ENCODE data around the gene TEF. TPM values are rescaled to one million over a fixed set of nuclear protein-coding genes. Genes with fewer than 3 reads are reported as not detected.

TEF gene
- total RNA-seq, 1 experiment from 2014 or later: 12.0 TPM

DNA sequence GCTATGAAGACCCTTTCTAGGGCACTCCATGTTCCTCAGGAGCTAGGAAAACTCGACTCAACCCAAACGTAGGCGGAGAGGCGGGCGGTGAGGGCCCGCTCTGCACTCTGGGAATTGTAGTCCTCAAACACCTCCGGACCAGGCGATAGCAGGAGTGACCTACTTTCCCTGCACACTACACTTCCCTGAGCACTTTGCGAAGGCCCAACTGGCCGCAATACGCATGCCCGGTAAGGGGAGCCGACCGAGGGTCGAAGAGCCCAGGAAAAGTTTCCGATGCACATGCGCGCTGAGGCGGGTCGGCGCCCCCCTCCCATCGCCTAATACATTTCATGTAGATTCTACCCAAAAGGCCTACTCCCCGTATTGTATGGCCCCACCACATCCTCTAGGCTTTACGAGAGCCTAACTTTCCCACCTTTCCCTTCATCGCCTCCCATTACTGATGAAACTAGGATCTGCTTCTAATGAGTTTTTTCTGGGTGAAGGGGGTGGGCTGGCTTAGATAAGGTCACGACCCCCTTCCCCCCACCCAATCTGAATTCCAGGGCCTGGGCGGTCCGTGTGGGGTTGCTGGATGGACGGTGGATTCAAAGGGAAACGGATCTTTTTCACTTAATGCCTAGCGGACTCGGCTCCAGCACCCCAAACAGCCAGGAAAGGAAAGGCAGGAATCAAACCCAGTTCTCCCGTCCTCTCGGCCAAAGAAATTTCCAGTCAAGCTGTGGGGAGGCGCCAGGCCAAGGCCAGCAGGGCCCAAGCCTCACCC, 62.8 kb downstream of the TEF start (continued):
- TF ChIP-seq, protein P1, sequence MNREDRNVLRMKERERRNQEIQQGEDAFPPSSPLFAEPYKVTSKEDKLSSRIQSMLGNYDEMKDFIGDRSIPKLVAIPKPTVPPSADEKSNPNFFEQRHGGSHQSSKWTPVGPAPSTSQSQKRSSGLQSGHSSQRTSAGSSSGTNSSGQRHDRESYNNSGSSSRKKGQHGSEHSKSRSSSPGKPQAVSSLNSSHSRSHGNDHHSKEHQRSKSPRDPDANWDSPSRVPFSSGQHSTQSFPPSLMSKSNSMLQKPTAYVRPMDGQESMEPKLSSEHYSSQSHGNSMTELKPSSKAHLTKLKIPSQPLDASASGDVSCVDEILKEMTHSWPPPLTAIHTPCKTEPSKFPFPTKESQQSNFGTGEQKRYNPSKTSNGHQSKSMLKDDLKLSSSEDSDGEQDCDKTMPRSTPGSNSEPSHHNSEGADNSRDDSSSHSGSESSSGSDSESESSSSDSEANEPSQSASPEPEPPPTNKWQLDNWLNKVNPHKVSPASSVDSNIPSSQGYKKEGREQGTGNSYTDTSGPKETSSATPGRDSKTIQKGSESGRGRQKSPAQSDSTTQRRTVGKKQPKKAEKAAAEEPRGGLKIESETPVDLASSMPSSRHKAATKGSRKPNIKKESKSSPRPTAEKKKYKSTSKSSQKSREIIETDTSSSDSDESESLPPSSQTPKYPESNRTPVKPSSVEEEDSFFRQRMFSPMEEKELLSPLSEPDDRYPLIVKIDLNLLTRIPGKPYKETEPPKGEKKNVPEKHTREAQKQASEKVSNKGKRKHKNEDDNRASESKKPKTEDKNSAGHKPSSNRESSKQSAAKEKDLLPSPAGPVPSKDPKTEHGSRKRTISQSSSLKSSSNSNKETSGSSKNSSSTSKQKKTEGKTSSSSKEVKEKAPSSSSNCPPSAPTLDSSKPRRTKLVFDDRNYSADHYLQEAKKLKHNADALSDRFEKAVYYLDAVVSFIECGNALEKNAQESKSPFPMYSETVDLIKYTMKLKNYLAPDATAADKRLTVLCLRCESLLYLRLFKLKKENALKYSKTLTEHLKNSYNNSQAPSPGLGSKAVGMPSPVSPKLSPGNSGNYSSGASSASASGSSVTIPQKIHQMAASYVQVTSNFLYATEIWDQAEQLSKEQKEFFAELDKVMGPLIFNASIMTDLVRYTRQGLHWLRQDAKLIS (CRISPR knock-in tag; IDR thresholded peaks at IDR 0.05; ENCODE audit: borderline replicate concordance): no peak
- TF ChIP-seq GRHL2 (CRISPR knock-in tag; IDR thresholded peaks at IDR 0.05; ENCODE audit: insufficient replicate concordance, severe bottlenecking) (no peak), ZNF219 (CRISPR knock-in tag; IDR thresholded peaks at IDR 0.05; ENCODE audit: borderline replicate concordance) (no peak), ZBTB21 (CRISPR knock-in tag; IDR thresholded peaks at IDR 0.05; ENCODE audit: borderline replicate concordance) (no peak), TEAD4 (CRISPR knock-in tag; IDR thresholded peaks at IDR 0.05) (0 out of 2 replicates have a peak, but pooled peaks have one; percentile 48), CREB1 (CRISPR knock-in tag; IDR thresholded peaks at IDR 0.05) (no peak), ZNF232 (CRISPR knock-in tag; IDR thresholded peaks at IDR 0.05) (0 out of 2 replicates have a peak, but pooled peaks have one; percentile 28)
- TF ChIP-seq, protein P2, sequence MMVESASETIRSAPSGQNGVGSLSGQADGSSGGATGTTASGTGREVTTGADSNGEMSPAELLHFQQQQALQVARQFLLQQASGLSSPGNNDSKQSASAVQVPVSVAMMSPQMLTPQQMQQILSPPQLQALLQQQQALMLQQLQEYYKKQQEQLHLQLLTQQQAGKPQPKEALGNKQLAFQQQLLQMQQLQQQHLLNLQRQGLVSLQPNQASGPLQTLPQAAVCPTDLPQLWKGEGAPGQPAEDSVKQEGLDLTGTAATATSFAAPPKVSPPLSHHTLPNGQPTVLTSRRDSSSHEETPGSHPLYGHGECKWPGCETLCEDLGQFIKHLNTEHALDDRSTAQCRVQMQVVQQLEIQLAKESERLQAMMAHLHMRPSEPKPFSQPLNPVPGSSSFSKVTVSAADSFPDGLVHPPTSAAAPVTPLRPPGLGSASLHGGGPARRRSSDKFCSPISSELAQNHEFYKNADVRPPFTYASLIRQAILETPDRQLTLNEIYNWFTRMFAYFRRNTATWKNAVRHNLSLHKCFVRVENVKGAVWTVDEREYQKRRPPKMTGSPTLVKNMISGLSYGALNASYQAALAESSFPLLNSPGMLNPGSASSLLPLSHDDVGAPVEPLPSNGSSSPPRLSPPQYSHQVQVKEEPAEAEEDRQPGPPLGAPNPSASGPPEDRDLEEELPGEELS (CRISPR knock-in tag; IDR thresholded peaks at IDR 0.05): no peak

DNA sequence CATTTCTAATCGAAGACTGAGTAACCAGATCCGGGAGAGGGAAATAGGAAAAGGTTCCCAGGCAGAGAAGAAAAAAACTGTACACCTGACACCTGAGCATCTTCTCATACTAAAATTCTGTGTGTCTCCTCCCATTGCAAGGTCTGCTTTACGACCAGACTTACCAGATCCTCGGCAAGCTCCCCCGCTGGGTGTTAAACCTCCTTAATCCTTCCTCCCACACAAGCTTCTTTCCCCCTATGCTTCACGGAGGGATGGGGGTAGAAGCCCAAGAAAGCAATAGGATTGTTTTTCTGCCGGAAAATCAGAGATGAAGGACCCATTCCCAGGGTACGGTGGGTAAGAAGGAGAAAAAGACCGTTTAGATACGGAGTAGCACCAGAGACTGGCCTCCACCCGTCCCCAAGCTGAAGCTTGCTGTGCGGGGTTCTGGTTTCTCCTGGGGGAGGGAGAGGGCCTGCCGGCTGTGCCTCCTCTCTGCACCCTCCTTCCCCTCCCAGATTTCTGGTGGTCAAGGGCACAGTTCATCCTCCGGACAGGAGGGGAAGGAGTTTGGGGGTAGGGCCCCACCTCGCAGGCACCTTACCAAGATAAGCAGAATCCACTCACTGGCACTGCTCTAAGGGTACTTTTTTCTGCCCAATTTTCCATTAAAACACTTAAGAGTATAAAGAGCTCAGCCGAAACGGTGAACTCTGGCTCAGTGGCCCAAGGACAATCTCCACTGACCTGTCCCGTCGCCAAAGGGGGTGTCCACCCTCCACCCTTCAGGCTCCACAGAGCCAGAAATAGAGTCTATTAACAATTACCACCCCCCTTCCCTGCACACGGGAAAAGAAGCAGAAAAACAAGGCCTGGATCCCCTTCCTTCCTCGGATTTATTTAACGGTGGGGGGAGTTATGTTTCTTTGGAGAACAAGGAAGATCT, 63.7 kb downstream of the TEF start:
- ChIA-PET POLR2A (interaction anchor here (0.7 to 3.0 kb wide), 6 partner anchors 14 to 76 kb away, joined by 3 to 44 read pairs (median 8); partner anchors contain the start of genes ACO2, PHF5A and TEF), CTCF (interaction anchor here (0.8 to 2.7 kb wide), 7 partner anchors 23 to 87 kb away, joined by 3 to 20 read pairs (median 4); partner anchors contain the start of genes ACO2 and PHF5A)
- peaks cover 31% of the 10 kb centered on the region for H3K36me3 Mint-ChIP-seq
- ATAC-seq (no peak), DNase-seq (ENCODE audit: low spot score) (peak; percentile 32)
- no peaks in the 10 kb centered on the region for H3K9me3 Mint-ChIP-seq
- TF ChIP-seq JUN (CRISPR knock-in tag; IDR thresholded peaks at IDR 0.05) (no peak), ZNF219 (CRISPR knock-in tag; IDR thresholded peaks at IDR 0.05; ENCODE audit: borderline replicate concordance) (no peak), NR1H2 (CRISPR knock-in tag; IDR thresholded peaks at IDR 0.05) (no peak)
- TF ChIP-seq, protein P3, sequence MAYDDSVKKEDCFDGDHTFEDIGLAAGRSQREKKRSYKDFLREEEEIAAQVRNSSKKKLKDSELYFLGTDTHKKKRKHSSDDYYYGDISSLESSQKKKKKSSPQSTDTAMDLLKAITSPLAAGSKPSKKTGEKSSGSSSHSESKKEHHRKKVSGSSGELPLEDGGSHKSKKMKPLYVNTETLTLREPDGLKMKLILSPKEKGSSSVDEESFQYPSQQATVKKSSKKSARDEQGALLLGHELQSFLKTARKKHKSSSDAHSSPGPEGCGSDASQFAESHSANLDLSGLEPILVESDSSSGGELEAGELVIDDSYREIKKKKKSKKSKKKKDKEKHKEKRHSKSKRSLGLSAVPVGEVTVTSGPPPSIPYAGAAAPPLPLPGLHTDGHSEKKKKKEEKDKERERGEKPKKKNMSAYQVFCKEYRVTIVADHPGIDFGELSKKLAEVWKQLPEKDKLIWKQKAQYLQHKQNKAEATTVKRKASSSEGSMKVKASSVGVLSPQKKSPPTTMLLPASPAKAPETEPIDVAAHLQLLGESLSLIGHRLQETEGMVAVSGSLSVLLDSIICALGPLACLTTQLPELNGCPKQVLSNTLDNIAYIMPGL (CRISPR knock-in tag; IDR thresholded peaks at IDR 0.05): peak; percentile 29; the same call in 1 of the 2 replicates
- TF ChIP-seq, protein P4, sequence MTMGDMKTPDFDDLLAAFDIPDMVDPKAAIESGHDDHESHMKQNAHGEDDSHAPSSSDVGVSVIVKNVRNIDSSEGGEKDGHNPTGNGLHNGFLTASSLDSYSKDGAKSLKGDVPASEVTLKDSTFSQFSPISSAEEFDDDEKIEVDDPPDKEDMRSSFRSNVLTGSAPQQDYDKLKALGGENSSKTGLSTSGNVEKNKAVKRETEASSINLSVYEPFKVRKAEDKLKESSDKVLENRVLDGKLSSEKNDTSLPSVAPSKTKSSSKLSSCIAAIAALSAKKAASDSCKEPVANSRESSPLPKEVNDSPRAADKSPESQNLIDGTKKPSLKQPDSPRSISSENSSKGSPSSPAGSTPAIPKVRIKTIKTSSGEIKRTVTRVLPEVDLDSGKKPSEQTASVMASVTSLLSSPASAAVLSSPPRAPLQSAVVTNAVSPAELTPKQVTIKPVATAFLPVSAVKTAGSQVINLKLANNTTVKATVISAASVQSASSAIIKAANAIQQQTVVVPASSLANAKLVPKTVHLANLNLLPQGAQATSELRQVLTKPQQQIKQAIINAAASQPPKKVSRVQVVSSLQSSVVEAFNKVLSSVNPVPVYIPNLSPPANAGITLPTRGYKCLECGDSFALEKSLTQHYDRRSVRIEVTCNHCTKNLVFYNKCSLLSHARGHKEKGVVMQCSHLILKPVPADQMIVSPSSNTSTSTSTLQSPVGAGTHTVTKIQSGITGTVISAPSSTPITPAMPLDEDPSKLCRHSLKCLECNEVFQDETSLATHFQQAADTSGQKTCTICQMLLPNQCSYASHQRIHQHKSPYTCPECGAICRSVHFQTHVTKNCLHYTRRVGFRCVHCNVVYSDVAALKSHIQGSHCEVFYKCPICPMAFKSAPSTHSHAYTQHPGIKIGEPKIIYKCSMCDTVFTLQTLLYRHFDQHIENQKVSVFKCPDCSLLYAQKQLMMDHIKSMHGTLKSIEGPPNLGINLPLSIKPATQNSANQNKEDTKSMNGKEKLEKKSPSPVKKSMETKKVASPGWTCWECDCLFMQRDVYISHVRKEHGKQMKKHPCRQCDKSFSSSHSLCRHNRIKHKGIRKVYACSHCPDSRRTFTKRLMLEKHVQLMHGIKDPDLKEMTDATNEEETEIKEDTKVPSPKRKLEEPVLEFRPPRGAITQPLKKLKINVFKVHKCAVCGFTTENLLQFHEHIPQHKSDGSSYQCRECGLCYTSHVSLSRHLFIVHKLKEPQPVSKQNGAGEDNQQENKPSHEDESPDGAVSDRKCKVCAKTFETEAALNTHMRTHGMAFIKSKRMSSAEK (CRISPR knock-in tag; IDR thresholded peaks at IDR 0.05; ENCODE audit: borderline replicate concordance): no peak
- TF ChIP-seq, protein P5, sequence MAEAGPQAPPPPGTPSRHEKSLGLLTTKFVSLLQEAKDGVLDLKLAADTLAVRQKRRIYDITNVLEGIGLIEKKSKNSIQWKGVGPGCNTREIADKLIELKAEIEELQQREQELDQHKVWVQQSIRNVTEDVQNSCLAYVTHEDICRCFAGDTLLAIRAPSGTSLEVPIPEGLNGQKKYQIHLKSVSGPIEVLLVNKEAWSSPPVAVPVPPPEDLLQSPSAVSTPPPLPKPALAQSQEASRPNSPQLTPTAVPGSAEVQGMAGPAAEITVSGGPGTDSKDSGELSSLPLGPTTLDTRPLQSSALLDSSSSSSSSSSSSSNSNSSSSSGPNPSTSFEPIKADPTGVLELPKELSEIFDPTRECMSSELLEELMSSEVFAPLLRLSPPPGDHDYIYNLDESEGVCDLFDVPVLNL (CRISPR knock-in tag; IDR thresholded peaks at IDR 0.05; ENCODE audit: borderline replicate concordance, low read depth): no peak
- TF ChIP-seq, protein P6, sequence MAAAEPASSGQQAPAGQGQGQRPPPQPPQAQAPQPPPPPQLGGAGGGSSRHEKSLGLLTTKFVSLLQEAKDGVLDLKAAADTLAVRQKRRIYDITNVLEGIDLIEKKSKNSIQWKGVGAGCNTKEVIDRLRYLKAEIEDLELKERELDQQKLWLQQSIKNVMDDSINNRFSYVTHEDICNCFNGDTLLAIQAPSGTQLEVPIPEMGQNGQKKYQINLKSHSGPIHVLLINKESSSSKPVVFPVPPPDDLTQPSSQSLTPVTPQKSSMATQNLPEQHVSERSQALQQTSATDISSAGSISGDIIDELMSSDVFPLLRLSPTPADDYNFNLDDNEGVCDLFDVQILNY (CRISPR knock-in tag; IDR thresholded peaks at IDR 0.05): 0 out of 2 replicates have a peak, but pooled peaks have one; percentile 20
- no peaks in the 10 kb centered on the region for H3K27me3 Mint-ChIP-seq (ENCODE audit: low read depth)
- H3K4me1 Mint-ChIP-seq: peaks cover 24% of the 10 kb centered on the region
- H3K27ac Mint-ChIP-seq: peak overlapping the region; percentile 99
- H3K4me3 Mint-ChIP-seq: peak overlapping the region; percentile 96

All from WTC11 (cell line).